Nephron progenitor cell (in vitro differentiated cells): ENCODE data around the gene GNA12.

Source experiments
- DNase-seq: peaks from one replicate; pipeline ENCODE4 v3.0.0; 2021
- H3K27ac Mint-ChIP-seq: 2 replicates; pipeline ENCODE4 v1.8.0; 2021; ENCODE audit warnings: mild to moderate bottlenecking, moderate library complexity, mixed read lengths
- H3K27me3 Mint-ChIP-seq: 2 replicates; pipeline ENCODE4 v1.8.0; 2021; ENCODE audit warnings: mild to moderate bottlenecking, low read depth, mixed read lengths; ENCODE audit not compliant: poor library complexity
- H3K36me3 Mint-ChIP-seq: 2 replicates; pipeline ENCODE4 v1.8.0; 2021; ENCODE audit warnings: low read depth, mixed read lengths
- H3K4me1 Mint-ChIP-seq: 2 replicates; pipeline ENCODE4 v1.8.0; 2021; ENCODE audit warnings: mixed read lengths
- H3K4me3 Mint-ChIP-seq: 2 replicates; pipeline ENCODE4 v1.8.0; 2021; ENCODE audit warnings: mild to moderate bottlenecking, moderate library complexity, mixed read lengths
- H3K9me3 Mint-ChIP-seq: 2 replicates; pipeline ENCODE4 v1.8.0; 2021; ENCODE audit warnings: mild to moderate bottlenecking, moderate library complexity, mixed read lengths
- TF ChIP-seq, protein P1 (sequence below): fragments of 200-600 bp; sonication (generic); IDR thresholded peaks from 2 replicates; pipeline ENCODE4 v1.5.0; 2021; ENCODE audit warnings: antibody characterized with exemption

GNA12 gene

GRCh38 chr7:2870471-2870931, 26.4 kb upstream of the GNA12 start:
- no peaks in the 10 kb centered on the region for H3K27me3 Mint-ChIP-seq
- H3K4me1 Mint-ChIP-seq, result peaks cover 63% of the 10 kb centered on the region
- DNase-seq, result peak; percentile 66
- no peak overlapping the region for H3K27ac Mint-ChIP-seq
- TF ChIP-seq, protein P1, sequence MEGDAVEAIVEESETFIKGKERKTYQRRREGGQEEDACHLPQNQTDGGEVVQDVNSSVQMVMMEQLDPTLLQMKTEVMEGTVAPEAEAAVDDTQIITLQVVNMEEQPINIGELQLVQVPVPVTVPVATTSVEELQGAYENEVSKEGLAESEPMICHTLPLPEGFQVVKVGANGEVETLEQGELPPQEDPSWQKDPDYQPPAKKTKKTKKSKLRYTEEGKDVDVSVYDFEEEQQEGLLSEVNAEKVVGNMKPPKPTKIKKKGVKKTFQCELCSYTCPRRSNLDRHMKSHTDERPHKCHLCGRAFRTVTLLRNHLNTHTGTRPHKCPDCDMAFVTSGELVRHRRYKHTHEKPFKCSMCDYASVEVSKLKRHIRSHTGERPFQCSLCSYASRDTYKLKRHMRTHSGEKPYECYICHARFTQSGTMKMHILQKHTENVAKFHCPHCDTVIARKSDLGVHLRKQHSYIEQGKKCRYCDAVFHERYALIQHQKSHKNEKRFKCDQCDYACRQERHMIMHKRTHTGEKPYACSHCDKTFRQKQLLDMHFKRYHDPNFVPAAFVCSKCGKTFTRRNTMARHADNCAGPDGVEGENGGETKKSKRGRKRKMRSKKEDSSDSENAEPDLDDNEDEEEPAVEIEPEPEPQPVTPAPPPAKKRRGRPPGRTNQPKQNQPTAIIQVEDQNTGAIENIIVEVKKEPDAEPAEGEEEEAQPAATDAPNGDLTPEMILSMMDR, result no peak
- H3K36me3 Mint-ChIP-seq, result no peaks in the 10 kb centered on the region
- H3K4me3 Mint-ChIP-seq, result no peak overlapping the region
- H3K9me3 Mint-ChIP-seq, result no peaks in the 10 kb centered on the region

- H3K4me3 Mint-ChIP-seq, result no peak overlapping the region
- H3K36me3 Mint-ChIP-seq, result no peaks in the 10 kb centered on the region
- H3K4me1 Mint-ChIP-seq, result peaks cover 60% of the 10 kb centered on the region
- DNase-seq, result no peak
- H3K9me3 Mint-ChIP-seq, result no peaks in the 10 kb centered on the region
- TF ChIP-seq, protein P1, result no peak
- no peak overlapping the region for H3K27ac Mint-ChIP-seq
- H3K27me3 Mint-ChIP-seq, result no peaks in the 10 kb centered on the region
Observed at GRCh38 chr7:2869981-2870380, 25.9 kb upstream of the GNA12 start.

- no peak for DNase-seq
- Mint-ChIP-seq H3K4me3 (no peak overlapping the region), H3K27ac (no peak overlapping the region), H3K27me3 (no peaks in the 10 kb centered on the region), H3K9me3 (no peaks in the 10 kb centered on the region), H3K4me1 (peaks cover 43% of the 10 kb centered on the region), H3K36me3 (no peaks in the 10 kb centered on the region)
- TF ChIP-seq, protein P1, result no peak
Observed at GRCh38 chr7:2866601-2867000, 22.5 kb upstream of the GNA12 start.

GRCh38 chr7:2864999-2865670, 21.0 kb upstream of the GNA12 start:
- Mint-ChIP-seq H3K36me3 (no peaks in the 10 kb centered on the region), H3K27me3 (peaks cover 6% of the 10 kb centered on the region), H3K4me1 (peaks cover 33% of the 10 kb centered on the region), H3K9me3 (no peaks in the 10 kb centered on the region), H3K27ac (peak overlapping the region; percentile 79), H3K4me3 (no peak overlapping the region)
- DNase-seq, result peak; percentile 82
- TF ChIP-seq, protein P1, result peak; percentile 96

- no peaks in the 10 kb centered on the region for H3K9me3 Mint-ChIP-seq
- H3K36me3 Mint-ChIP-seq, result no peaks in the 10 kb centered on the region
- TF ChIP-seq, protein P1, result no peak
- no peak overlapping the region for H3K4me3 Mint-ChIP-seq
- H3K27me3 Mint-ChIP-seq, result peaks cover 7% of the 10 kb centered on the region
- peaks cover 28% of the 10 kb centered on the region for H3K4me1 Mint-ChIP-seq
- H3K27ac Mint-ChIP-seq, result peak overlapping the region; percentile 68
- DNase-seq, result no peak
Observed at GRCh38 chr7:2864204-2864985, 20.3 kb upstream of the GNA12 start.
